HCT116 (cell line): ENCODE data around the gene MDM2. TPM values are rescaled to one million over a fixed set of nuclear protein-coding genes. Genes with fewer than 3 reads are reported as not detected.

Experiments used
- ATAC-seq: fragments of 200-7000 bp; cut with Tn5 transposase; 2 replicates; pipeline ENCODE4 v1.9.1; 2020; ENCODE audit warnings: mild to moderate bottlenecking, moderate library complexity
- BruUV-seq: library from RNA; stranded (reverse); fragments of 400-500 nt; replicated peaks from 2 replicates; lab custom pipeline; 2021; lab: Mats Ljungman, UMichigan
- CTCF ChIA-PET: fragments of 300-600 bp; sonication (Branson Sonifier 250); formaldehyde crosslinking; loops from one replicate; lab custom pipeline; 2021; ENCODE audit warnings: antibody characterized with exemption; lab: Charles Lee
- POLR2A ChIA-PET: fragments of 300-600, 350-600 bp; sonication (Branson Sonifier 250); formaldehyde crosslinking; loops from one replicate; lab custom pipeline; 2021; ENCODE audit warnings: antibody characterized with exemption; lab: Charles Lee
- RAD21 ChIA-PET, 2 experiments: fragments of 300-600 bp; sonication (Branson Sonifier 250); formaldehyde crosslinking; loops; one replicate each; lab custom pipeline; 2023; ENCODE audit warnings: low total read pairs in 2 of 2; ENCODE audit not compliant: uncharacterized antibody in 2 of 2, unreplicated experiment in 2 of 2, low non-redundant PET in 1 of 2; lab: Charles Lee
- DNase-seq: peaks from one replicate; pipeline ENCODE4 v3.0.0-alpha.2; 2010; ENCODE audit warnings: low read depth, low spot score
- H2AFZ ChIP-seq: fragments of 200-600 bp; shearing (Covaris generic), sonication (generic); 2 replicates; pipeline ENCODE4 v1.6.1; 2017; ENCODE audit warnings: low read depth, mixed run types, mixed read lengths, antibody characterized with exemption, low read length; ENCODE audit not compliant: poor library complexity, severe bottlenecking
- H3K27ac ChIP-seq: 2 replicates; pipeline ENCODE4 v1.5.1; 2012; ENCODE audit warnings: low read depth, low read length
- H3K27me3 ChIP-seq: fragments of 200-600 bp; sonication (generic); 2 replicates; pipeline ENCODE4 v1.6.1; 2016; ENCODE audit warnings: mixed run types, low read length, mixed read lengths; ENCODE audit not compliant: insufficient read depth
- H3K36me3 ChIP-seq, 2 experiments: fragments of 200-500 bp in 1 of 2; fragments of 200-600 bp in 1 of 2; sonication (Bioruptor generic) in 1 of 2; sonication (generic) in 1 of 2; 2 replicates each; pipeline versions ENCODE4 v1.5.1 to v1.6.1; 2014 to 2016; ENCODE audit warnings: low read length in 2 of 2, inconsistent platforms in 1 of 2, mixed read lengths in 1 of 2, mixed run types in 1 of 2; ENCODE audit not compliant: insufficient read depth in 2 of 2, control insufficient read depth in 1 of 2
- H3K4me1 ChIP-seq, 2 experiments: fragments of 200-600 bp in 1 of 2; sonication (generic) in 1 of 2; 2 replicates each; pipeline versions ENCODE4 v1.5.1 to v1.6.1; 2012 to 2017; ENCODE audit warnings: low read length in 2 of 2, inconsistent platforms in 1 of 2, mild to moderate bottlenecking in 1 of 2, mixed read lengths in 1 of 2, mixed run types in 1 of 2, moderate library complexity in 1 of 2; ENCODE audit not compliant: insufficient read depth in 2 of 2, control insufficient read depth in 1 of 2
- H3K4me2 ChIP-seq: fragments of 200-600 bp; sonication (generic); 2 replicates; pipeline ENCODE4 v1.6.1; 2017; ENCODE audit warnings: mixed run types, low read length, mixed read lengths
- H3K4me3 ChIP-seq, 2 experiments: fragments of 200-600 bp in 1 of 2; sonication (generic) in 1 of 2; replicated peaks in 1 of 2; 2 replicates each; pipeline ENCODE4 v1.5.1; 2011 to 2016; ENCODE audit warnings: low read length in 2 of 2, control low read depth in 1 of 2, low read depth in 1 of 2, mild to moderate bottlenecking in 1 of 2, mixed read lengths in 1 of 2, mixed run types in 1 of 2
- H3K79me2 ChIP-seq: fragments of 200-600 bp; sonication (generic); 2 replicates; pipeline ENCODE4 v1.6.1; 2017; ENCODE audit warnings: mild to moderate bottlenecking, mixed run types, low read length, moderate library complexity, mixed read lengths; ENCODE audit not compliant: insufficient read depth
- H3K9ac ChIP-seq: fragments of 200-600 bp; sonication (generic); 2 replicates; pipeline ENCODE4 v1.6.1; 2016; ENCODE audit warnings: low read length, mixed read lengths
- H3K9me2 ChIP-seq: fragments of 200-600 bp; sonication (generic), shearing (Covaris generic); 2 replicates; pipeline ENCODE4 v1.6.1; 2017; ENCODE audit warnings: mixed run types, mild to moderate bottlenecking, moderate library complexity; ENCODE audit not compliant: insufficient read depth
- H3K9me3 ChIP-seq, 2 experiments: fragments of 200-500 bp in 1 of 2; fragments of 200-600 bp in 1 of 2; sonication (Bioruptor generic) in 1 of 2; sonication (generic) in 1 of 2; 2 replicates each; pipeline ENCODE4 v1.6.1; 2014 to 2017; ENCODE audit warnings: low read length in 2 of 2, mixed read lengths in 2 of 2, inconsistent platforms in 1 of 2, low read depth in 1 of 2, mild to moderate bottlenecking in 1 of 2, mixed run types in 1 of 2, moderate library complexity in 1 of 2; ENCODE audit not compliant: control insufficient read depth in 1 of 2, insufficient read depth in 1 of 2
- H4K20me1 ChIP-seq: fragments of 200-600 bp; sonication (generic), shearing (Covaris generic); 2 replicates; pipeline ENCODE4 v1.6.1; 2017; ENCODE audit warnings: mixed run types, mild to moderate bottlenecking, moderate library complexity; ENCODE audit not compliant: insufficient read depth
- CEBPB ChIP-seq: IDR thresholded peaks from 2 replicates; pipeline ENCODE4 v1.6.1; 2012; ENCODE audit warnings: low read depth
- ELF1 ChIP-seq: IDR thresholded peaks from 2 replicates; pipeline ENCODE4 v1.6.1; 2012; ENCODE audit warnings: low read depth, borderline replicate concordance
- EZH2 ChIP-seq: fragments of 200-600 bp; sonication (generic); IDR thresholded peaks from 2 replicates; pipeline ENCODE4 v1.6.1; 2017; ENCODE audit warnings: antibody characterized with exemption, mixed run types
- JUND ChIP-seq: IDR thresholded peaks from 2 replicates; pipeline ENCODE4 v1.6.1; 2012
- POLR2A ChIP-seq: IDR thresholded peaks from 2 replicates; pipeline ENCODE4 v1.7.0; 2011; ENCODE audit warnings: borderline replicate concordance; ENCODE audit not compliant: insufficient read depth, insufficient read length; ENCODE audit errors: extremely low read depth
- SIN3A ChIP-seq: IDR thresholded peaks from 2 replicates; pipeline ENCODE4 v1.6.1; 2012; ENCODE audit warnings: low read depth
- SRF ChIP-seq: IDR thresholded peaks from 2 replicates; pipeline ENCODE4 v1.6.1; 2012; ENCODE audit warnings: low read depth
- TCF7L2 ChIP-seq: IDR thresholded peaks from 2 replicates; pipeline ENCODE4 v1.7.0; 2011; ENCODE audit warnings: borderline replicate concordance, inconsistent platforms; ENCODE audit not compliant: insufficient read depth, insufficient read length; ENCODE audit errors: extremely low read depth
- ZBTB33 ChIP-seq: IDR thresholded peaks from 2 replicates; pipeline ENCODE4 v1.6.1; 2011; ENCODE audit warnings: mild to moderate bottlenecking, low read length, moderate library complexity; ENCODE audit not compliant: insufficient replicate concordance; ENCODE audit errors: extremely low read depth
- intact Hi-C: fragments of 100-400 bp; cut with micrococcal nuclease; formaldehyde crosslinking; loops from 2 replicates; pipeline ENCODE4 v1.10.0; 2022
- total RNA-seq: library from RNA; stranded (reverse); gene quantifications from one replicate; pipeline ENCODE4 v1.2.1, GENCODE V29; 2021; ENCODE audit not compliant: unreplicated experiment
- TF ChIP-seq, protein P1 (sequence below), 3 experiments: fragments of 200-600 bp in 1 of 3; sonication (generic) in 1 of 3; IDR thresholded peaks in 2 of 3; conservative IDR thresholded peaks in 1 of 3; 2 replicates each; pipeline ENCODE4 v1.5.1; 2012 to 2017; ENCODE audit warnings: low read depth in 2 of 3, low read length in 2 of 3, antibody characterized with exemption in 1 of 3, borderline replicate concordance in 1 of 3, control low read depth in 1 of 3, mild to moderate bottlenecking in 1 of 3, mixed read lengths in 1 of 3, mixed run types in 1 of 3, moderate library complexity in 1 of 3; ENCODE audit not compliant: insufficient read depth in 1 of 3
- TF ChIP-seq, protein P2 (sequence below): IDR thresholded peaks from 2 replicates; pipeline ENCODE4 v1.6.1; 2012
- TF ChIP-seq, protein P3 (sequence below): IDR thresholded peaks from 2 replicates; pipeline ENCODE4 v1.6.1; 2012; ENCODE audit warnings: low read depth

Gene MDM2
- total RNA-seq, 1 experiment from 2014 or later, result 170 TPM

DNA sequence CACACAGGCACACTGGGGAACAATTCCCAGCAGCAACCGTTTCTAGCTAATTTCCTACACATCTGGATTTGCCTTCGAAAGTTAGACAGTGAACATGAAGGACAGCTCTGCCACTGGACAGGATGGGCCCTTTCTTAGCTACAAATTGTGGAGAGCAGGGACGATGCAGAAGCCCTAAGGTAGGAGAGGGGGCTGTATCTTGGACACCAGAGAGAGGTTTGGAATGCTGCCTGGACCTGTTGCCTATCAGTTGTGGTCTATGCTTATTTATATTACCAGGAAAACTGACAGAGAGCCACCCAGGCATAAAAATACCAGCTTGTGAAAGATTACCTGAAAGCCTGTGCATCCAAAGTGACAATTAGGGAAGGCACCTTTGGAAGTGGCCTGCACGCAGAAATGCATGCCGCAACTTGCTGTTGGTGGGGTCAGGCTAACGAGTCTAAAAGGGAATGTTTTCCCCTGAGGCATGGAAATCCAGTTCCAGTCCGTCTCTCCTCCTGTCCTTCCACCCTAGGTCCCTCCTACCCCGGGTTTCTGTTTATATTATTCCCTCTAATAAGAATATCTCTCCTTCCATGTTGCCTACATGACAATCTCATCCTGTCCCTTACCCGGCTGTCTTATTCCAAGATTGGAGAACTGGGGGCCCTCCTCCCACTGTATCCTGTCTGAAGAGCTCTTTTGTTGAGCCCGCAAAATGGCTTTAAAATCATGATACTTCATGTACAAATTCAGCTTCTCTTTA is 60.2 kb downstream of the MDM2 start (continued):
- TF ChIP-seq, protein P1, sequence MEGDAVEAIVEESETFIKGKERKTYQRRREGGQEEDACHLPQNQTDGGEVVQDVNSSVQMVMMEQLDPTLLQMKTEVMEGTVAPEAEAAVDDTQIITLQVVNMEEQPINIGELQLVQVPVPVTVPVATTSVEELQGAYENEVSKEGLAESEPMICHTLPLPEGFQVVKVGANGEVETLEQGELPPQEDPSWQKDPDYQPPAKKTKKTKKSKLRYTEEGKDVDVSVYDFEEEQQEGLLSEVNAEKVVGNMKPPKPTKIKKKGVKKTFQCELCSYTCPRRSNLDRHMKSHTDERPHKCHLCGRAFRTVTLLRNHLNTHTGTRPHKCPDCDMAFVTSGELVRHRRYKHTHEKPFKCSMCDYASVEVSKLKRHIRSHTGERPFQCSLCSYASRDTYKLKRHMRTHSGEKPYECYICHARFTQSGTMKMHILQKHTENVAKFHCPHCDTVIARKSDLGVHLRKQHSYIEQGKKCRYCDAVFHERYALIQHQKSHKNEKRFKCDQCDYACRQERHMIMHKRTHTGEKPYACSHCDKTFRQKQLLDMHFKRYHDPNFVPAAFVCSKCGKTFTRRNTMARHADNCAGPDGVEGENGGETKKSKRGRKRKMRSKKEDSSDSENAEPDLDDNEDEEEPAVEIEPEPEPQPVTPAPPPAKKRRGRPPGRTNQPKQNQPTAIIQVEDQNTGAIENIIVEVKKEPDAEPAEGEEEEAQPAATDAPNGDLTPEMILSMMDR (IDR thresholded peaks at IDR 0.05 in 2 of 3, conservative IDR thresholded peaks at IDR 0.05 in 1 of 3; ENCODE audit: borderline replicate concordance in 1 of 3, insufficient read depth in 1 of 3, low read depth in 2 of 3, low read length in 2 of 3), result no peak
- TF ChIP-seq EZH2 (no peak), SIN3A (no peak), POLR2A (no peak)

- DNase-seq (no peak), ATAC-seq (no peak)
- Histone ChIP-seq H3K4me2 (no peak overlapping the region), H3K4me1 (no peaks in the 10 kb centered on the region), H2AFZ (no peak overlapping the region), H3K4me3 (no peak overlapping the region), H3K79me2 (no peaks in the 10 kb centered on the region), H3K9me3 (no peaks in the 10 kb centered on the region), H3K36me3 (no peaks in the 10 kb centered on the region), H4K20me1 (no peaks in the 10 kb centered on the region), H3K27ac (no peak overlapping the region)
- RAD21 ChIA-PET, result no interaction called here
- TF ChIP-seq POLR2A (no peak), CEBPB (no peak), ZBTB33 (no peak), SRF (no peak), ELF1 (no peak), TCF7L2 (no peak), JUND (no peak), EZH2 (no peak), SIN3A (no peak)
- TF ChIP-seq, protein P2, sequence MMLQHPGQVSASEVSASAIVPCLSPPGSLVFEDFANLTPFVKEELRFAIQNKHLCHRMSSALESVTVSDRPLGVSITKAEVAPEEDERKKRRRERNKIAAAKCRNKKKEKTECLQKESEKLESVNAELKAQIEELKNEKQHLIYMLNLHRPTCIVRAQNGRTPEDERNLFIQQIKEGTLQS, result no peak
- TF ChIP-seq, protein P3, sequence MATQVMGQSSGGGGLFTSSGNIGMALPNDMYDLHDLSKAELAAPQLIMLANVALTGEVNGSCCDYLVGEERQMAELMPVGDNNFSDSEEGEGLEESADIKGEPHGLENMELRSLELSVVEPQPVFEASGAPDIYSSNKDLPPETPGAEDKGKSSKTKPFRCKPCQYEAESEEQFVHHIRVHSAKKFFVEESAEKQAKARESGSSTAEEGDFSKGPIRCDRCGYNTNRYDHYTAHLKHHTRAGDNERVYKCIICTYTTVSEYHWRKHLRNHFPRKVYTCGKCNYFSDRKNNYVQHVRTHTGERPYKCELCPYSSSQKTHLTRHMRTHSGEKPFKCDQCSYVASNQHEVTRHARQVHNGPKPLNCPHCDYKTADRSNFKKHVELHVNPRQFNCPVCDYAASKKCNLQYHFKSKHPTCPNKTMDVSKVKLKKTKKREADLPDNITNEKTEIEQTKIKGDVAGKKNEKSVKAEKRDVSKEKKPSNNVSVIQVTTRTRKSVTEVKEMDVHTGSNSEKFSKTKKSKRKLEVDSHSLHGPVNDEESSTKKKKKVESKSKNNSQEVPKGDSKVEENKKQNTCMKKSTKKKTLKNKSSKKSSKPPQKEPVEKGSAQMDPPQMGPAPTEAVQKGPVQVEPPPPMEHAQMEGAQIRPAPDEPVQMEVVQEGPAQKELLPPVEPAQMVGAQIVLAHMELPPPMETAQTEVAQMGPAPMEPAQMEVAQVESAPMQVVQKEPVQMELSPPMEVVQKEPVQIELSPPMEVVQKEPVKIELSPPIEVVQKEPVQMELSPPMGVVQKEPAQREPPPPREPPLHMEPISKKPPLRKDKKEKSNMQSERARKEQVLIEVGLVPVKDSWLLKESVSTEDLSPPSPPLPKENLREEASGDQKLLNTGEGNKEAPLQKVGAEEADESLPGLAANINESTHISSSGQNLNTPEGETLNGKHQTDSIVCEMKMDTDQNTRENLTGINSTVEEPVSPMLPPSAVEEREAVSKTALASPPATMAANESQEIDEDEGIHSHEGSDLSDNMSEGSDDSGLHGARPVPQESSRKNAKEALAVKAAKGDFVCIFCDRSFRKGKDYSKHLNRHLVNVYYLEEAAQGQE, result no peak
- TF ChIP-seq, all 23 proteins: peak for 0
- Histone ChIP-seq H3K27me3 (no peaks in the 10 kb centered on the region), H3K9me2 (no peaks in the 10 kb centered on the region), H3K9ac (no peak overlapping the region)
- POLR2A ChIA-PET, result no interaction called here
- no TSS peak for BruUV-seq
- intact Hi-C loops, result loop anchor here (5.0 kb wide), 1 partner anchor 287 kb away; no protein-coding TSS in a partner anchor
- CTCF ChIA-PET, result no interaction called here
Observed at GRCh38 chr12:68870011-68870410, 62.0 kb downstream of the MDM2 start.
